Stimulated activated CD8-positive, alpha-beta memory T cell treated with anti-CD3 and anti-CD28 coated beads, Interleukin-15, amount 100 ng/mL, for 24 hours (primary cell): ENCODE data around the gene SEMA5B.

Experiments used
- DNase-seq: peaks from one replicate; pipeline ENCODE4 v3.0.0-alpha.2; 2020; ENCODE audit warnings: low read depth

SEMA5B gene

GRCh38 chr3:122992676-122993075, 34.9 kb downstream of the SEMA5B start:
- DNase-seq, result no peak

- no peak for DNase-seq
These were observed 35.4 kb downstream of the SEMA5B start for GRCh38 chr3:122992133-122992532.

- no peak for DNase-seq
These were observed 36.2 kb downstream of the SEMA5B start for GRCh38 chr3:122991236-122991985.

GRCh38 chr3:122989856-122990575, 37.5 kb downstream of the SEMA5B start:
- DNase-seq, result no peak

GRCh38 chr3:122988508-122988907, 39.1 kb downstream of the SEMA5B start:
- DNase-seq, result no peak

- DNase-seq, result no peak
These were observed 39.7 kb downstream of the SEMA5B start for GRCh38 chr3:122987736-122988319.

- DNase-seq, result no peak
These were observed 40.3 kb downstream of the SEMA5B start for GRCh38 chr3:122987231-122987630.

GRCh38 chr3:122986693-122987179, 40.8 kb downstream of the SEMA5B start:
- DNase-seq, result no peak

GRCh38 chr3:122985539-122985938, 42.0 kb downstream of the SEMA5B start:
- DNase-seq, result no peak

- no peak for DNase-seq
These were observed 42.9 kb downstream of the SEMA5B start for GRCh38 chr3:122984650-122985049.

GRCh38 chr3:122984007-122984406, 43.6 kb downstream of the SEMA5B start:
- DNase-seq, result no peak

- DNase-seq, result no peak
These were observed 45.1 kb downstream of the SEMA5B start for GRCh38 chr3:122982216-122983185.

- no peak for DNase-seq
These were observed 48.4 kb downstream of the SEMA5B start for GRCh38 chr3:122979211-122979610.

GRCh38 chr3:122978569-122978968, 49.0 kb downstream of the SEMA5B start:
- no peak for DNase-seq

GRCh38 chr3:122977746-122978466, 49.7 kb downstream of the SEMA5B start:
- DNase-seq, result no peak

GRCh38 chr3:122975924-122976293, 51.7 kb downstream of the SEMA5B start:
- DNase-seq, result no peak

- DNase-seq, result no peak
These were observed 52.2 kb downstream of the SEMA5B start for GRCh38 chr3:122975163-122975923.

- no peak for DNase-seq
These were observed 52.8 kb downstream of the SEMA5B start for GRCh38 chr3:122974764-122975162.

GRCh38 chr3:122973893-122974615, 53.5 kb downstream of the SEMA5B start:
- DNase-seq, result no peak

- no peak for DNase-seq
These were observed 55.4 kb downstream of the SEMA5B start for GRCh38 chr3:122972141-122972540.
